Neutrophil (primary cell): ENCODE results near the gene SLIT3.

Experiments
- H3K27ac ChIP-seq: fragments of 200-600 bp; sonication (generic); 2 replicates; pipeline ENCODE4 v1.5.1; 2016; ENCODE audit warnings: mild to moderate bottlenecking, moderate library complexity
- H3K27me3 ChIP-seq: fragments of 200-600 bp; sonication (generic); 2 replicates; pipeline ENCODE4 v1.6.0; 2016; ENCODE audit warnings: mild to moderate bottlenecking
- H3K36me3 ChIP-seq: fragments of 200-600 bp; sonication (generic); 2 replicates; pipeline ENCODE4 v1.5.1; 2017
- H3K4me1 ChIP-seq, 2 experiments: fragments of 200-600 bp in 1 of 2; sonication (generic) in 1 of 2; 1 replicate in 1 of 2; 2 replicates in 1 of 2; pipeline versions ENCODE4 v1.5.1 to v1.6.1; 2013 to 2016; ENCODE audit warnings: low read depth in 1 of 2, low read length in 1 of 2, mild to moderate bottlenecking in 1 of 2, moderate library complexity in 1 of 2; ENCODE audit not compliant: control insufficient read depth in 1 of 2, insufficient read depth in 1 of 2
- H3K4me3 ChIP-seq, 2 experiments: fragments of 200-600 bp in 1 of 2; sonication (generic) in 1 of 2; 1 replicate in 1 of 2; 2 replicates in 1 of 2; pipeline ENCODE4 v1.5.1; 2013 to 2016; ENCODE audit warnings: low read depth in 1 of 2, low read length in 1 of 2, mild to moderate bottlenecking in 1 of 2, moderate library complexity in 1 of 2
- H3K9me3 ChIP-seq: fragments of 200-600 bp; sonication (generic); 2 replicates; pipeline ENCODE4 v1.5.1; 2016
- CTCF ChIP-seq: fragments of 200-600 bp; sonication (generic); IDR thresholded peaks from 2 replicates; pipeline ENCODE4 v1.5.1; 2016; ENCODE audit warnings: antibody characterized with exemption

Gene SLIT3

GRCh38 chr5:168874713-168875380, 426.1 kb downstream of the SLIT3 start:
- H3K27ac ChIP-seq: no peak overlapping the region
- H3K4me1 ChIP-seq: no peaks in the 10 kb centered on the region
- H3K36me3 ChIP-seq: no peaks in the 10 kb centered on the region
- TF ChIP-seq CTCF: no peak
- no peaks in the 10 kb centered on the region for H3K9me3 ChIP-seq
- H3K27me3 ChIP-seq: peaks cover 32% of the 10 kb centered on the region
- no peak overlapping the region for H3K4me3 ChIP-seq

GRCh38 chr5:168872246-168872645, 428.7 kb downstream of the SLIT3 start:
- H3K27me3 ChIP-seq: peaks cover 19% of the 10 kb centered on the region
- no peak for TF ChIP-seq CTCF
- no peak overlapping the region for H3K27ac ChIP-seq
- no peaks in the 10 kb centered on the region for H3K36me3 ChIP-seq
- no peaks in the 10 kb centered on the region for H3K4me1 ChIP-seq
- no peak overlapping the region for H3K4me3 ChIP-seq
- no peaks in the 10 kb centered on the region for H3K9me3 ChIP-seq

- peaks cover 6% of the 10 kb centered on the region for H3K27me3 ChIP-seq
- H3K36me3 ChIP-seq: no peaks in the 10 kb centered on the region
- no peak overlapping the region for H3K4me3 ChIP-seq
- TF ChIP-seq CTCF: no peak
- no peak overlapping the region for H3K27ac ChIP-seq
- no peaks in the 10 kb centered on the region for H3K4me1 ChIP-seq
- no peaks in the 10 kb centered on the region for H3K9me3 ChIP-seq
Measured at GRCh38 chr5:168870910-168871309, 430.0 kb downstream of the SLIT3 start.

- TF ChIP-seq CTCF: no peak
- Histone ChIP-seq H3K36me3 (no peaks in the 10 kb centered on the region), H3K9me3 (no peaks in the 10 kb centered on the region), H3K27me3 (peaks cover 4% of the 10 kb centered on the region), H3K4me1 (no peaks in the 10 kb centered on the region), H3K4me3 (no peak overlapping the region), H3K27ac (no peak overlapping the region)
Measured at GRCh38 chr5:168869615-168870227, 431.2 kb downstream of the SLIT3 start.

- no peak overlapping the region for H3K27ac ChIP-seq
- H3K4me1 ChIP-seq: no peaks in the 10 kb centered on the region
- H3K9me3 ChIP-seq: no peaks in the 10 kb centered on the region
- peaks cover 4% of the 10 kb centered on the region for H3K27me3 ChIP-seq
- TF ChIP-seq CTCF: no peak
- no peak overlapping the region for H3K4me3 ChIP-seq
- H3K36me3 ChIP-seq: no peaks in the 10 kb centered on the region
Measured at GRCh38 chr5:168867241-168867640, 433.7 kb downstream of the SLIT3 start.
